HL-60 (cell line): ENCODE measurements around the gene ABHD11.

Experiments used
- DNase-seq, 2 experiments: peaks; one replicate each; pipeline ENCODE4 v3.0.0-alpha.2; 2010 to 2020; ENCODE audit warnings: low read depth in 1 of 2, low spot score in 1 of 2
- H3K27ac ChIP-seq: fragments of 250-450 bp; sonication (Bioruptor Pico); replicated peaks from 2 replicates; pipeline ENCODE4 v1.5.1; 2020; ENCODE audit warnings: mild to moderate bottlenecking, moderate library complexity
- H3K27me3 ChIP-seq: fragments of 250-450 bp; sonication (Bioruptor Pico); 2 replicates; pipeline ENCODE4 v1.5.1; 2021; ENCODE audit warnings: mild to moderate bottlenecking, moderate library complexity; ENCODE audit not compliant: insufficient read depth, poor library complexity, severe bottlenecking
- H3K4me3 ChIP-seq: replicated peaks from 2 replicates; pipeline ENCODE4 v1.5.1; 2011; ENCODE audit warnings: mild to moderate bottlenecking, control low read depth, low read length; ENCODE audit not compliant: insufficient read depth
- GABPA ChIP-seq: IDR thresholded peaks from 2 replicates; pipeline ENCODE4 v1.6.1; 2012; ENCODE audit warnings: low read depth
- POLR2AphosphoS5 ChIP-seq: IDR thresholded peaks from 2 replicates; pipeline ENCODE4 v1.6.1; 2012; ENCODE audit warnings: low read depth
- REST ChIP-seq: IDR thresholded peaks from 2 replicates; pipeline ENCODE4 v1.6.1; 2012; ENCODE audit warnings: low read depth; ENCODE audit not compliant: insufficient replicate concordance
- SPI1 ChIP-seq: IDR thresholded peaks from 2 replicates; pipeline ENCODE4 v1.6.1; 2012; ENCODE audit warnings: low read depth, mild to moderate bottlenecking, borderline replicate concordance
- TF ChIP-seq, protein P1 (sequence below): IDR thresholded peaks from one replicate; pipeline ENCODE4 v1.5.1; 2011; ENCODE audit warnings: low read length, control low read depth, inconsistent platforms; ENCODE audit not compliant: insufficient read depth

ABHD11 gene

DNA sequence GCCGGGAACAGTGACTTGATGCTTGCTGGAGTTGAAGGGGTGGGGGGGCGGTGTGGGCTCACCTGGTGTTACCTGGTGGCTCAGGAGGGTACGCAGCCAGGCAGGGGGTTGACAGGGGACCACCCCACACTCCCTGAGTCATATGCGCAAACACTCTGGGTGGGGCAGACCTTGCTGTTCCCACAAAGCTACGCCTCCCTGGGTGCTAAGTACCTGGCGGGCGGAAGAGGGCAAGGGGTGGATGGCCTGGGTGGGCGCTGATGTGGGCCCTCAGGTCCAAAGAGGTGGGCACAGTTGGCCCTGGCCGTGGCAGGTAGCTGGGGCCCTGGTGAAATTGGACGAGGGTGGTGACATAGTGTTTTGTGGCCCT, 33.1 kb downstream of the ABHD11 start:
- no peak overlapping the region for H3K4me3 ChIP-seq
- DNase-seq: no peak
- no peak for TF ChIP-seq SPI1
- no peak for TF ChIP-seq POLR2AphosphoS5
- TF ChIP-seq, protein P1, sequence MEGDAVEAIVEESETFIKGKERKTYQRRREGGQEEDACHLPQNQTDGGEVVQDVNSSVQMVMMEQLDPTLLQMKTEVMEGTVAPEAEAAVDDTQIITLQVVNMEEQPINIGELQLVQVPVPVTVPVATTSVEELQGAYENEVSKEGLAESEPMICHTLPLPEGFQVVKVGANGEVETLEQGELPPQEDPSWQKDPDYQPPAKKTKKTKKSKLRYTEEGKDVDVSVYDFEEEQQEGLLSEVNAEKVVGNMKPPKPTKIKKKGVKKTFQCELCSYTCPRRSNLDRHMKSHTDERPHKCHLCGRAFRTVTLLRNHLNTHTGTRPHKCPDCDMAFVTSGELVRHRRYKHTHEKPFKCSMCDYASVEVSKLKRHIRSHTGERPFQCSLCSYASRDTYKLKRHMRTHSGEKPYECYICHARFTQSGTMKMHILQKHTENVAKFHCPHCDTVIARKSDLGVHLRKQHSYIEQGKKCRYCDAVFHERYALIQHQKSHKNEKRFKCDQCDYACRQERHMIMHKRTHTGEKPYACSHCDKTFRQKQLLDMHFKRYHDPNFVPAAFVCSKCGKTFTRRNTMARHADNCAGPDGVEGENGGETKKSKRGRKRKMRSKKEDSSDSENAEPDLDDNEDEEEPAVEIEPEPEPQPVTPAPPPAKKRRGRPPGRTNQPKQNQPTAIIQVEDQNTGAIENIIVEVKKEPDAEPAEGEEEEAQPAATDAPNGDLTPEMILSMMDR: no peak
- no peak for TF ChIP-seq GABPA
- TF ChIP-seq REST: no peak
- no peak overlapping the region for H3K27ac ChIP-seq
- H3K27me3 ChIP-seq: no peaks in the 10 kb centered on the region

- Histone ChIP-seq H3K27ac (no peak overlapping the region), H3K27me3 (no peaks in the 10 kb centered on the region), H3K4me3 (no peak overlapping the region)
- TF ChIP-seq POLR2AphosphoS5 (no peak), REST (no peak), GABPA (no peak), SPI1 (no peak)
- TF ChIP-seq, protein P1: no peak
- DNase-seq: no peak
Observed at GRCh38 chr7:73704640-73705550, 33.7 kb downstream of the ABHD11 start.

- no peak for DNase-seq
Observed at GRCh38 chr7:73703757-73704639, 34.6 kb downstream of the ABHD11 start.

More at GRCh38 chr7:73703757-73704639, 34.6 kb downstream of the ABHD11 start:
- no peak for TF ChIP-seq POLR2AphosphoS5
- no peak for TF ChIP-seq SPI1
- TF ChIP-seq, protein P1: no peak
- no peak for TF ChIP-seq REST
- no peak for TF ChIP-seq GABPA
- Histone ChIP-seq H3K27ac (no peak overlapping the region), H3K4me3 (no peak overlapping the region), H3K27me3 (no peaks in the 10 kb centered on the region)
